Sigmoid colon (tissue), 4 donors: ENCODE measurements around the gene CDH13.

ENCODE experiments used
- CTCF ChIP-seq, 4 experiments: fragments of 450-650 bp in 3 of 4; fragments of 200-600 bp in 1 of 4; IDR thresholded peaks; one replicate each; pipeline ENCODE4 v1.5.1; 2016 to 2019; ENCODE audit warnings: antibody characterized with exemption in 4 of 4, mild to moderate bottlenecking in 3 of 4, moderate library complexity in 2 of 4
- EP300 ChIP-seq, 4 donors: sonication (generic); formaldehyde crosslinking; IDR thresholded peaks; one replicate each; pipeline ENCODE4 v1.6.1; 2017; ENCODE audit warnings: antibody characterized with exemption in 4 of 4
- POLR2A ChIP-seq, 2 donors: fragments of 450-650 bp; IDR thresholded peaks; one replicate each; pipeline ENCODE4 v1.6.1; 2016; ENCODE audit warnings: antibody characterized with exemption in 2 of 2, mild to moderate bottlenecking in 2 of 2, moderate library complexity in 2 of 2
- POLR2AphosphoS5 ChIP-seq, 4 donors: sonication (generic); formaldehyde crosslinking; IDR thresholded peaks; one replicate each; pipeline ENCODE4 v1.6.1; 2017; ENCODE audit warnings: antibody characterized with exemption in 4 of 4

GRCh38 chr16:83633286-83633685 is 1006.5 kb downstream of the CDH13 start:
- TF ChIP-seq POLR2AphosphoS5 (IDR thresholded peaks at IDR 0.05) (no peak), CTCF (IDR thresholded peaks at IDR 0.05) (no peak), POLR2A (IDR thresholded peaks at IDR 0.05) (no peak), EP300 (IDR thresholded peaks at IDR 0.05) (no peak)
